Stimulated activated memory B cell treated with anti-CD40 and anti-IgM and Interleukin-4, amounts not matched to agents 10 μg/mL and 1 μg/mL and 100 μg/mL, for 72 hours (primary cell): ENCODE results near the gene STEAP1B.

Experiments used
- ATAC-seq: fragments of 150-1000 bp; cut with Tn5 transposase; 2 replicates; pipeline ENCODE4 v1.10.0; 2021
- H3K27ac Mint-ChIP-seq: one replicate; pipeline ENCODE4 v1.8.0; 2022; ENCODE audit warnings: mild to moderate bottlenecking, mixed read lengths
- H3K27me3 Mint-ChIP-seq: one replicate; pipeline ENCODE4 v1.8.0; 2022; ENCODE audit warnings: mixed read lengths
- H3K36me3 Mint-ChIP-seq: one replicate; pipeline ENCODE4 v1.8.0; 2022; ENCODE audit warnings: mixed read lengths
- H3K4me1 Mint-ChIP-seq: one replicate; pipeline ENCODE4 v1.8.0; 2022; ENCODE audit warnings: mixed read lengths
- H3K4me3 Mint-ChIP-seq: one replicate; pipeline ENCODE4 v1.8.0; 2022; ENCODE audit warnings: mild to moderate bottlenecking, moderate library complexity, mixed read lengths
- H3K9me3 Mint-ChIP-seq: one replicate; pipeline ENCODE4 v1.8.0; 2022; ENCODE audit warnings: mixed read lengths

Gene STEAP1B

GRCh38 chr7:22481726-22482125 lies 18.3 kb downstream of the STEAP1B start:
- peaks cover 10% of the 10 kb centered on the region for H3K4me1 Mint-ChIP-seq
- no peak overlapping the region for H3K27ac Mint-ChIP-seq
- no peak overlapping the region for H3K4me3 Mint-ChIP-seq
- peak; percentile 37 for ATAC-seq
- H3K9me3 Mint-ChIP-seq: no peaks in the 10 kb centered on the region
- H3K36me3 Mint-ChIP-seq: no peaks in the 10 kb centered on the region
- H3K27me3 Mint-ChIP-seq: no peaks in the 10 kb centered on the region

DNA sequence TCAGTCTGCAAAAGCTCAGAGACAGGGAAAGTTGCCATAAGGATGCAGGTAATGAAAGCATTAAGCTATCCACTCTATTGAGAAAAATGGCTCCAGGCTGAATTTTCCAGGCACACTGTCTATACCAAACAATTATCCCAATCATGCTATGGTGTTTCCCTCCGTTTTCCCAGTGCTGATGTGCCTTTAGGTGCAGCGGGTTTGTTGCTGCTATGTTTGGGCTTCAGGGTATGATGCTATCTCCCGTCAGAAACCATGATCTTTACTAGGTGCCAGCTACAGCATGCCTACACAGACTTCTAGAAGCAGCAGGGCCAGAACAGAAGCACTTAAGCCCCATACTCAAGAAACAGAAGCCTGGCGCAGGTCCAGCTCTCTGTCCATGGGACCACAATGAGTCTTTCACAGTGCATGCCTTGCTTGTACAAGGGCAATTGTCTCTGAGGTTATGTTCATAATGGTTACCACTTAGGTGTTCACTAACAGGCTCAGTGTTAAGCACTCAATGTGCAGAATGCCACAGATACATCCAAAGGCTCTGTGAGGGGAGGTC lies 19.4 kb downstream of the STEAP1B start:
- Mint-ChIP-seq H3K27me3 (no peaks in the 10 kb centered on the region), H3K4me3 (no peak overlapping the region), H3K9me3 (no peaks in the 10 kb centered on the region), H3K4me1 (peaks cover 10% of the 10 kb centered on the region), H3K27ac (no peak overlapping the region), H3K36me3 (no peaks in the 10 kb centered on the region)
- ATAC-seq: no peak

DNA sequence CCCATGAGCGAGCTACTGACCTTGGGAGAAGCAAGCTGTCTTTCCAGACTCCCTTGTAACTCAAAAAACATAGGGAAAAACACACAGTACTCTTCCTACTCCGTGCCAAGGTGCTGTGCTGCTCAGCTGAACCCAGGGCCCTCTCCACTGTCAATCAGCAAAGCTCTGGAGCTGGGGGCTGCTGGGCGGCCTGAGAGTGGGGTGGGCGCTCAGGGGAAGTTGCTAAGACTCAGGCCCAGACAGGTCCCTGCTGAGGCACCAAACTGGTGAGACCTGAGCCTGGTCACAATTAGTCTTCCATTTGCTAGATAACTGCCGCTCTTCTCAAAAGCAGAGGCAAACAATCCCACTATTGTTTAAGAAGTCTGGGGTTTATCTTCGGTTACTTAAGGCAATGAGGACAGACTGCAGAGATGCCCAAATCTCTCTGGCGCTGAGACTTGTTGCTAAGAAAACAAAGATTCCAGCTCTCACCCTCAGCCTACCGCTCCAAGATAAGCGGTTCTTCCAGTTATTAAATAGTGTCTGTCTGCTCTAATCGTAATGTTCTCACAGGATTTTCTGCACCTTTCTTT lies 22.0 kb downstream of the STEAP1B start:
- no peak for ATAC-seq
- no peak overlapping the region for H3K27ac Mint-ChIP-seq
- peaks cover 10% of the 10 kb centered on the region for H3K4me1 Mint-ChIP-seq
- H3K27me3 Mint-ChIP-seq: no peaks in the 10 kb centered on the region
- H3K9me3 Mint-ChIP-seq: no peaks in the 10 kb centered on the region
- H3K4me3 Mint-ChIP-seq: no peak overlapping the region
- H3K36me3 Mint-ChIP-seq: no peaks in the 10 kb centered on the region

GRCh38 chr7:22477262-22477661 lies 22.7 kb downstream of the STEAP1B start:
- no peak overlapping the region for H3K4me3 Mint-ChIP-seq

GRCh38 chr7:22476824-22477223 lies 23.2 kb downstream of the STEAP1B start:
- Mint-ChIP-seq H3K9me3 (no peaks in the 10 kb centered on the region), H3K36me3 (no peaks in the 10 kb centered on the region), H3K4me1 (peaks cover 6% of the 10 kb centered on the region), H3K27me3 (no peaks in the 10 kb centered on the region), H3K27ac (no peak overlapping the region), H3K4me3 (no peak overlapping the region)
- no peak for ATAC-seq

More at GRCh38 chr7:22477262-22477661, 22.7 kb downstream of the STEAP1B start:
- H3K36me3 Mint-ChIP-seq: no peaks in the 10 kb centered on the region
- H3K27ac Mint-ChIP-seq: no peak overlapping the region
- ATAC-seq: no peak
- no peaks in the 10 kb centered on the region for H3K27me3 Mint-ChIP-seq
- H3K9me3 Mint-ChIP-seq: no peaks in the 10 kb centered on the region
- peaks cover 10% of the 10 kb centered on the region for H3K4me1 Mint-ChIP-seq

DNA sequence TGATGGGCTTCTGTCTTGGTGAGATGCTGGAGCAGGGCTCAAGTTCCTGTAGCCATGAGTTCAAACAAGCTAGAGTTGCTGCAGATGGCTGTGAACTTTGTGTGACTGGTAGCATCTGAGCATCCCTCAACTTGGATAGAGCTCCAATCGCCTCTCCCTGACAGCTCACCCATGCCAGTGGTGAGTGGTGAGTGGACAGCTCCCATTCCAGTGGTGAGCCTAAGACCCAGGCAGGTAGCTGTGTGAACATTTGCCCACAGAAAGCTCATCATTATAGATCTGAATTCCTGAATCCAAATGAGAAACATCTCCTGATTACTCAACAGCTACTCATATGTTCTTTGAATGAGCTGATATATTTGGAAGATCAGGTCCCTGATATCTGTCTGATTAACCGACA lies 25.3 kb downstream of the STEAP1B start:
- H3K27me3 Mint-ChIP-seq: no peaks in the 10 kb centered on the region
- H3K9me3 Mint-ChIP-seq: no peaks in the 10 kb centered on the region
- no peak overlapping the region for H3K4me3 Mint-ChIP-seq
- H3K27ac Mint-ChIP-seq: no peak overlapping the region
- no peak for ATAC-seq
- H3K4me1 Mint-ChIP-seq: no peaks in the 10 kb centered on the region
- H3K36me3 Mint-ChIP-seq: no peaks in the 10 kb centered on the region

DNA sequence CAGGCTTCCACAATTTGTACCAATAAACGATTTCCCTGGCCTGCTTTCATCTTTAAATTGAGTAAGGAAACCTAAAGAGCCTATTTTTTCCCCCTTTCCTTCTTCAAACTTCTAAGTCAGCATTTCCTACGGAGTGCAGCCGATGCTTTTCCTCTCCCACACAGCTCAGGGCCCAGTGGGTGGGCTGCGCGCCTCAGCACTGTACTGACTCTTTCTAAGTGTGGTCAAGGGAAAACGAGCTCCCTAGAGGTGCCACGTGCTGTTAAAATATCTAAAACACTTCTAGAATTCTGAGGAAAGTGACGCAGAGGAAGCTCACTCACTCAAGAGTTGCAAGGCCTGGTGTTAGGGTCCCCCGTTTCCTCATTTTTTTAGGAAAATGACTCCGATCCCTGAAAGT lies 29.0 kb downstream of the STEAP1B start:
- no peak for ATAC-seq
- H3K27me3 Mint-ChIP-seq: no peaks in the 10 kb centered on the region
- no peak overlapping the region for H3K4me3 Mint-ChIP-seq

DNA sequence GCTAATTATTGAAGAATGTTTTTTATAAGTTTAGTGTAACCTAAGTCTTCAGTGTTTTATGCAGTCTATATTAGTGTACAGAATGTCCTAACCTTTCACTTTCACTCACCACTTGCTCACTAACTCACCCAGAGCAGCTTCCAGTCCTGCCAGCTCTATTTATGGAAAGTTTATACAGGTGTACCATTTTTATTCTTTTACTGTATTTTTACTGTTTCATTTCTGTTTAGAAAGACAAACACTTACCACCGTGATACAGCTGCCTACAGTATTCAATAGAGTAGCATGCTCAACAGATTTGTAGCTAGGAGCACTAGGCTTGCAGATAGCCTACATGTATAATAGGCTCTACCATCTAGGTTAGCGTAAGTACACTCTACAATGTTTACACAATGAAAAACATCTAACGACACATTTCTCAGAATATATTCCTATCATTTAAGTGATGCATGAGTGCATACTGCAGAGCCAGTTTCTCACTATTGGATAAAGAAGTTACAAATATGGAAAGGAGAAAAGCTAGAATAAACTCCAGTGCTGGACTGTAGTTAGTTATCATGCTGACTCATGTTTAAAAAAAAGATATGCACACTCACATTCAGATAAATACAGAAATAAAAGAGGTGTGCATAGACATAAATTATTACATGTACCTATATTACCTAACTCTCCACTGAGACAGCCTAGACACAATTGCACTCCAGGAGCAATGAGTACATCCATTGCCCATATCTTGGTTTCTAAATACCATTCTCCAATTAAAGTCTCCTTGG lies 30.4 kb downstream of the STEAP1B start:
- Mint-ChIP-seq H3K4me1 (no peaks in the 10 kb centered on the region), H3K27ac (no peak overlapping the region), H3K27me3 (no peaks in the 10 kb centered on the region), H3K4me3 (no peak overlapping the region), H3K9me3 (no peaks in the 10 kb centered on the region), H3K36me3 (no peaks in the 10 kb centered on the region)
- no peak for ATAC-seq

More for the DNA sequence above, 29.0 kb downstream of the STEAP1B start:
- Mint-ChIP-seq H3K36me3 (no peaks in the 10 kb centered on the region), H3K27ac (no peak overlapping the region), H3K9me3 (no peaks in the 10 kb centered on the region), H3K4me1 (no peaks in the 10 kb centered on the region)

- ATAC-seq: no peak
- Mint-ChIP-seq H3K4me1 (no peaks in the 10 kb centered on the region), H3K4me3 (no peak overlapping the region), H3K27me3 (no peaks in the 10 kb centered on the region), H3K9me3 (no peaks in the 10 kb centered on the region), H3K36me3 (no peaks in the 10 kb centered on the region), H3K27ac (no peak overlapping the region)
Measured at GRCh38 chr7:22468609-22469008, 31.4 kb downstream of the STEAP1B start.

DNA sequence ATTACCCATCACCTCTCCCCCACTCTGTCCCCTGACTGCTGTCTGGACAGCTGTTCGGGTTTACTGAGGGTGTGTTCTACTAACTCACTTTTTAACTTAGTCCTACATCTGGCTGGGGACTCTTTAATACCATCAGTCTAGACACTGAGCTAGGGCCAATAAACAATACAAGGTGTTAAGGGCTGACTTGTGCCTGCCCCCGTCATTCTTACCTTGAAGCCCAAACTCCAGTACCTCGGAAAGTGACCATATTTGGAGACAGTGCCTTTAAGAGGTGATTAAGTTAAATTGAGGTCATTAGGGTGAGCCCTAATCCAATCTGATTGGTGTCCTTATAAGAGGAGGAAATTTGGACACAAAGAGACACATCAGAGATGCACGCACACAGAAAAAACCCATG lies 35.7 kb downstream of the STEAP1B start:
- H3K27ac Mint-ChIP-seq: no peak overlapping the region
- H3K27me3 Mint-ChIP-seq: no peaks in the 10 kb centered on the region
- H3K9me3 Mint-ChIP-seq: peaks cover 3% of the 10 kb centered on the region
- no peaks in the 10 kb centered on the region for H3K4me1 Mint-ChIP-seq
- H3K36me3 Mint-ChIP-seq: peaks cover 5% of the 10 kb centered on the region
- ATAC-seq: no peak
- H3K4me3 Mint-ChIP-seq: no peak overlapping the region

- Mint-ChIP-seq H3K27ac (no peak overlapping the region), H3K9me3 (peaks cover 3% of the 10 kb centered on the region), H3K36me3 (peaks cover 11% of the 10 kb centered on the region), H3K4me3 (no peak overlapping the region), H3K27me3 (no peaks in the 10 kb centered on the region), H3K4me1 (no peaks in the 10 kb centered on the region)
- ATAC-seq: no peak
Measured at GRCh38 chr7:22460363-22460988, 39.5 kb downstream of the STEAP1B start.

DNA sequence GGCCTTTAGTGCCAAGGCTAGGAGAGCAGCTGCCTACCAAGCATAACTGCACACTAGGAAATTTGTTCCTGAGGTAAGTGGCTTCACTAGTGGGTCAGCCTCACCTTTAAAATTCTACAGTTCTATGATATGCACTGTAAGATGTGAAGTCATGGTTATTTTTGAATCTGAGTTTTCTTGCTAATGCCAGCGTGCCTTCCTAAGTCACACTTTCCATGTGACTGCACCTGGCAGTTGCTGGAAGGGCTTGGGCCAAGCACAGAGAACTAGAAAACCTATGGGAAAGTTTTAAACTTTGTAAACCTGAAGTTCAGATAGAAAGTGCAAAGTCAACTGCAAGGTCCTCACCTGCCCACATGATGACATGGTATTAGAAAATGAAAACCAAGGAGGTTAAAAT lies 42.5 kb downstream of the STEAP1B start:
- Mint-ChIP-seq H3K27me3 (peaks cover 19% of the 10 kb centered on the region), H3K27ac (no peak overlapping the region), H3K4me1 (peaks cover 8% of the 10 kb centered on the region), H3K4me3 (no peak overlapping the region), H3K36me3 (peaks cover 6% of the 10 kb centered on the region), H3K9me3 (no peaks in the 10 kb centered on the region)
- no peak for ATAC-seq

DNA sequence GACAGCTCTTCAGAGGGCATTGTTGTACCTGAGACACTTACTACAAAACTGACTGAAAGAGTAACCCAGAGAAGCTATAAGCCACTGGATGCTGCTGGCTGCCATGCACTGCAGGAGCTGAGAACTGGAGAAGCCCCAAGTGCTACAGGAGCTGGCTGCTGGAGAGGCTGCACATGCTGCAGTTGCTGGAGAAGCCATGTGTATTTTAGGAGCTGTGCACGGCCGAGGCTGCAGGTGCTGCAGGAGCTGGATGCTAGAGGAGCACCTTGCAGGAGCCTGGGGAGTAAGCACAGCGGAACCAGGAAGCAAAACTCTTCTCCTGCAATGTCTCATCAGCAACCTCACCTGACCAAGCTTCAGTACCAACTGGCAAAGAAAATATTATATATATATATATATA lies 45.5 kb downstream of the STEAP1B start:
- Mint-ChIP-seq H3K27me3 (peaks cover 30% of the 10 kb centered on the region), H3K9me3 (no peaks in the 10 kb centered on the region), H3K4me1 (peaks cover 16% of the 10 kb centered on the region), H3K4me3 (no peak overlapping the region), H3K27ac (no peak overlapping the region), H3K36me3 (peaks cover 6% of the 10 kb centered on the region)
- ATAC-seq: no peak

DNA sequence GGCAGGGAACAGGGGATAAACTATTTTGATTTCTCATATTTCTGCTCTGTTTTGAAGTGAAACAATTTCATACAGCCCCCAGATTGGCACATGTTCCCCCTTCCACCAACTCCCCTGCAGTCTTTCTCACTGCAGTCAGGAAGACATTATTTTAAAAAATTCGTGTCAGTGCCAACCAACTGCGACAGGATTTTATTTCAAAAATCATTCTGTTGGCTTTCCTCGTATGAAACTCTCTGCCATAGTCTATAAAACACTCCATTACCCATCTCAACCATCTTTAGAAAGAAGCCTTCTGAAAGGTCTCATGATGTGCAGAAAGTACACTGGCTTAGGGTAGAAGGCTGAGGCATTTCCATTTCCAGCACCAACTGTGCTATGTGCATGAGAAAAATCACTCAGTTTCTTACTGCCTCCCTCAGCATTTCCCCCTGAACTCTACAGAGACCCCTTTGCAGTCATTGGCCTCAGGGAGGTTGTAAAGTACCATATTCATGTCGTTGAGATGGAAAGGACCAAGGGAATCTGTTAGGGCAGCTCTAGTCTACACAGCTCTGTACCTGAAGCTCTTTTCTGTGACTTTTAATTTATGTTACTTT lies 46.9 kb downstream of the STEAP1B start:
- no peak for ATAC-seq

DNA sequence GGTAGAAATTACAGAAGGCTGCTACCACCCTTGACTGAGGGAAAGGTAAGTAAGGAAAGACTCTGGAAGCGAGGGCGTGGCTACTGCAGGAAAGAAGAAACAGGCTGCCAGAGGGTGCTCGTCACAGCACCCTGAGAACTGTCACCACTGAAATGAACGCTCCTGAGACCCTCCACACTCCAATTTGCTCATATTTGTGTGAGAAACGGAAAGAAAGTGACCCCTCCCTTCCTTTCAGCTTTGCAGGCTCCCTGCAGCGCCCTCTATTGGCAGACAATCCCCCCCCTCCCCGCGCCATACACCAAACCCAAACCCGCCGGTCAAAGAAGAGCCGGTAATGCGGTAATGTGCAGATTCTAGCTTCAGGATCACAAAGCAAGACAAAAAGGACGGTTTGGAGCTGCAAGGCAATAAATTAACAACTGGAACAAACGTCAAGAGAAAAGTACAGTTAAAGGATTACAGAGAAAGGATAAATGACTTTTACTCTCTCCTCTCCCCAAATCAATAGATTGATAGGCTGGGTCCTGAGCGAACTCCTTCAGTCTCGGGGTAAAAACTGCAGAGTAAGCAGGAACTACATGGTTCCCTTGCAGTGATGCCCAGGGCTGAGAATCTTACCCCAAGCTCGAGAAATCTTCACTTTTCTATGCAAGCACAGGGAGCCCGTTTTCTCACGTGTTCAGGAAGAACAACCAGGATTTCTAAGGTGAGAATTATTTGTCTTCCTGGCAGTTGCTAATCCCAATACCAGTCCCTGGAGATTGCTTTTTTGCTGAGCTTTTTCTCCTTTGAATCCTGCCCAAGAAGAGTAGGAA lies 47.6 kb downstream of the STEAP1B start:
- peaks cover 22% of the 10 kb centered on the region for H3K4me1 Mint-ChIP-seq
- no peak overlapping the region for H3K4me3 Mint-ChIP-seq
- H3K27me3 Mint-ChIP-seq: peaks cover 30% of the 10 kb centered on the region
- no peak overlapping the region for H3K27ac Mint-ChIP-seq
- no peaks in the 10 kb centered on the region for H3K36me3 Mint-ChIP-seq
- no peak for ATAC-seq
- no peaks in the 10 kb centered on the region for H3K9me3 Mint-ChIP-seq

More for the DNA sequence above, 46.9 kb downstream of the STEAP1B start:
- Mint-ChIP-seq H3K27me3 (peaks cover 30% of the 10 kb centered on the region), H3K4me3 (no peak overlapping the region), H3K27ac (no peak overlapping the region), H3K9me3 (no peaks in the 10 kb centered on the region), H3K4me1 (peaks cover 18% of the 10 kb centered on the region), H3K36me3 (peaks cover 2% of the 10 kb centered on the region)
